ENCODE measurements around the gene TMEM183A.

Gene TMEM183A

GRCh38 chr1:203045821-203046594 lies 38.8 kb downstream of the TMEM183A start:
- DNase-seq (ENCODE audit: low read depth, low spot score), result no peak

GRCh38 chr1:203046984-203047630 lies 39.9 kb downstream of the TMEM183A start:
- DNase-seq (ENCODE audit: low read depth, low spot score), result no peak

- no peak for DNase-seq (ENCODE audit: low read depth, low spot score)
These were observed 40.9 kb downstream of the TMEM183A start for GRCh38 chr1:203048086-203048485.

- DNase-seq (ENCODE audit: low read depth, low spot score), result no peak
These were observed 41.4 kb downstream of the TMEM183A start for GRCh38 chr1:203048555-203049051.

- DNase-seq (ENCODE audit: low read depth, low spot score), result no peak
These were observed 41.9 kb downstream of the TMEM183A start for GRCh38 chr1:203049077-203049476.

- no peak for DNase-seq (ENCODE audit: low read depth, low spot score)
These were observed 42.5 kb downstream of the TMEM183A start for GRCh38 chr1:203049576-203050180.

GRCh38 chr1:203050826-203051225 lies 43.7 kb downstream of the TMEM183A start:
- DNase-seq (ENCODE audit: low read depth, low spot score), result no peak

- DNase-seq (ENCODE audit: low read depth, low spot score), result no peak
These were observed 44.7 kb downstream of the TMEM183A start for GRCh38 chr1:203051841-203052324.

- no peak for DNase-seq (ENCODE audit: low read depth, low spot score)
These were observed 45.4 kb downstream of the TMEM183A start for GRCh38 chr1:203052601-203053000.

GRCh38 chr1:203054184-203054583 lies 47.0 kb downstream of the TMEM183A start:
- DNase-seq (ENCODE audit: low read depth, low spot score), result no peak

- no peak for DNase-seq (ENCODE audit: low read depth, low spot score)
These were observed 47.5 kb downstream of the TMEM183A start for GRCh38 chr1:203054642-203055041.

- DNase-seq (ENCODE audit: low read depth, low spot score), result no peak
These were observed 48.1 kb downstream of the TMEM183A start for GRCh38 chr1:203055161-203055799.

- DNase-seq (ENCODE audit: low read depth, low spot score), result no peak
These were observed 48.8 kb downstream of the TMEM183A start for GRCh38 chr1:203056012-203056411.

- DNase-seq (ENCODE audit: low read depth, low spot score), result no peak
These were observed 49.3 kb downstream of the TMEM183A start for GRCh38 chr1:203056516-203056915.

- DNase-seq (ENCODE audit: low read depth, low spot score), result no peak
These were observed 50.9 kb downstream of the TMEM183A start for GRCh38 chr1:203057911-203058675.

- DNase-seq (ENCODE audit: low read depth, low spot score), result no peak
These were observed 51.4 kb downstream of the TMEM183A start for GRCh38 chr1:203058676-203058935.

GRCh38 chr1:203059485-203059884 lies 52.3 kb downstream of the TMEM183A start:
- no peak for DNase-seq (ENCODE audit: low read depth, low spot score)

GRCh38 chr1:203060115-203060514 lies 52.9 kb downstream of the TMEM183A start:
- DNase-seq (ENCODE audit: low read depth, low spot score), result no peak

- DNase-seq (ENCODE audit: low read depth, low spot score), result no peak
These were observed 56.1 kb downstream of the TMEM183A start for GRCh38 chr1:203063287-203063686.

- no peak for DNase-seq (ENCODE audit: low read depth, low spot score)
These were observed 58.0 kb downstream of the TMEM183A start for GRCh38 chr1:203065191-203065590.

GRCh38 chr1:203065986-203066385 lies 58.8 kb downstream of the TMEM183A start:
- DNase-seq (ENCODE audit: low read depth, low spot score), result no peak

Measured in brain pericyte (primary cell).